Measurements from ENCODE around the gene TINCR.

The TINCR gene

GRCh38 chr19:5560156-5560555 is 7.6 kb downstream of the TINCR start:
- Histone ChIP-seq H3K9ac (ENCODE audit: low read length) (no peak overlapping the region), H3K79me2 (ENCODE audit: low read length) (no peaks in the 10 kb centered on the region), H3K4me2 (ENCODE audit: low read depth, low read length) (no peak overlapping the region), H3K27me3 (replicated peaks; ENCODE audit: insufficient read depth, low read length) (peaks cover 96% of the 10 kb centered on the region), H3K4me1 (ENCODE audit: low read length) (no peaks in the 10 kb centered on the region), H2AFZ (ENCODE audit: low read length) (no peak overlapping the region), H3K36me3 (replicated peaks; ENCODE audit: insufficient read depth, low read length) (no peaks in the 10 kb centered on the region), H3K4me3 (ENCODE audit: low read length) (no peak overlapping the region), H4K20me1 (ENCODE audit: insufficient read depth, low read length) (no peaks in the 10 kb centered on the region), H3K9me3 (replicated peaks; ENCODE audit: insufficient read depth, low read length) (no peaks in the 10 kb centered on the region), H3F3A (ENCODE audit: insufficient read depth, low read length) (no peaks in the 10 kb centered on the region), H3K9me2 (replicated peaks; ENCODE audit: insufficient read depth, low read length) (no peaks in the 10 kb centered on the region), H3K27ac (ENCODE audit: low read length) (no peak overlapping the region)
- DNase-seq: no peak
- TF ChIP-seq EZH2phosphoT487 (IDR thresholded peaks at IDR 0.05; ENCODE audit: low read length) (no peak), EZH2 (optimal IDR thresholded peaks at IDR 0.05; ENCODE audit: low read depth, low read length) (no peak)

- no peaks in the 10 kb centered on the region for H4K20me1 ChIP-seq (ENCODE audit: insufficient read depth, low read length)
- no peak overlapping the region for H3K4me3 ChIP-seq (ENCODE audit: low read length)
- H3K79me2 ChIP-seq (ENCODE audit: low read length): no peaks in the 10 kb centered on the region
- H2AFZ ChIP-seq (ENCODE audit: low read length): no peak overlapping the region
- no peak overlapping the region for H3K4me2 ChIP-seq (ENCODE audit: low read depth, low read length)
- no peak overlapping the region for H3K27ac ChIP-seq (ENCODE audit: low read length)
- H3F3A ChIP-seq (ENCODE audit: insufficient read depth, low read length): no peaks in the 10 kb centered on the region
- H3K4me1 ChIP-seq (ENCODE audit: low read length): no peaks in the 10 kb centered on the region
- H3K9me2 ChIP-seq (replicated peaks; ENCODE audit: insufficient read depth, low read length): no peaks in the 10 kb centered on the region
- no peaks in the 10 kb centered on the region for H3K36me3 ChIP-seq (replicated peaks; ENCODE audit: insufficient read depth, low read length)
- no peak for TF ChIP-seq CTCF (IDR thresholded peaks at IDR 0.05; ENCODE audit: low read length)
- TF ChIP-seq EZH2 (optimal IDR thresholded peaks at IDR 0.05; ENCODE audit: low read depth, low read length): no peak
- no peak for TF ChIP-seq EZH2phosphoT487 (IDR thresholded peaks at IDR 0.05; ENCODE audit: low read length)
- DNase-seq: no peak
- H3K9ac ChIP-seq (ENCODE audit: low read length): no peak overlapping the region
- peaks cover 96% of the 10 kb centered on the region for H3K27me3 ChIP-seq (replicated peaks; ENCODE audit: insufficient read depth, low read length)
- no peaks in the 10 kb centered on the region for H3K9me3 ChIP-seq (replicated peaks; ENCODE audit: insufficient read depth, low read length)
Measured at GRCh38 chr19:5559804-5560133, 8.0 kb downstream of the TINCR start.

GRCh38 chr19:5558101-5558621 is 9.6 kb downstream of the TINCR start:
- TF ChIP-seq EZH2phosphoT487 (IDR thresholded peaks at IDR 0.05; ENCODE audit: low read length) (no peak), EZH2 (optimal IDR thresholded peaks at IDR 0.05; ENCODE audit: low read depth, low read length) (no peak), CTCF (IDR thresholded peaks at IDR 0.05; ENCODE audit: low read length) (no peak)
- no peaks in the 10 kb centered on the region for H3F3A ChIP-seq (ENCODE audit: insufficient read depth, low read length)
- H3K36me3 ChIP-seq (replicated peaks; ENCODE audit: insufficient read depth, low read length): no peaks in the 10 kb centered on the region
- peaks cover 97% of the 10 kb centered on the region for H3K27me3 ChIP-seq (replicated peaks; ENCODE audit: insufficient read depth, low read length)
- no peak overlapping the region for H3K4me2 ChIP-seq (ENCODE audit: low read depth, low read length)
- H3K9me3 ChIP-seq (replicated peaks; ENCODE audit: insufficient read depth, low read length): no peaks in the 10 kb centered on the region
- no peak overlapping the region for H3K27ac ChIP-seq (ENCODE audit: low read length)
- no peak for DNase-seq
- no peak overlapping the region for H3K9ac ChIP-seq (ENCODE audit: low read length)
- H3K4me3 ChIP-seq (ENCODE audit: low read length): no peak overlapping the region
- H4K20me1 ChIP-seq (ENCODE audit: insufficient read depth, low read length): no peaks in the 10 kb centered on the region
- H2AFZ ChIP-seq (ENCODE audit: low read length): no peak overlapping the region
- H3K79me2 ChIP-seq (ENCODE audit: low read length): no peaks in the 10 kb centered on the region
- H3K9me2 ChIP-seq (replicated peaks; ENCODE audit: insufficient read depth, low read length): no peaks in the 10 kb centered on the region
- no peaks in the 10 kb centered on the region for H3K4me1 ChIP-seq (ENCODE audit: low read length)

- no peak for DNase-seq
Measured at GRCh38 chr19:5557691-5558090, 10.1 kb downstream of the TINCR start.

More at GRCh38 chr19:5557691-5558090, 10.1 kb downstream of the TINCR start:
- no peaks in the 10 kb centered on the region for H3F3A ChIP-seq (ENCODE audit: insufficient read depth, low read length)
- H4K20me1 ChIP-seq (ENCODE audit: insufficient read depth, low read length): no peaks in the 10 kb centered on the region
- no peak overlapping the region for H3K4me2 ChIP-seq (ENCODE audit: low read depth, low read length)
- no peaks in the 10 kb centered on the region for H3K4me1 ChIP-seq (ENCODE audit: low read length)
- no peaks in the 10 kb centered on the region for H3K36me3 ChIP-seq (replicated peaks; ENCODE audit: insufficient read depth, low read length)
- no peaks in the 10 kb centered on the region for H3K9me2 ChIP-seq (replicated peaks; ENCODE audit: insufficient read depth, low read length)
- H3K79me2 ChIP-seq (ENCODE audit: low read length): no peaks in the 10 kb centered on the region
- no peak overlapping the region for H3K4me3 ChIP-seq (ENCODE audit: low read length)
- no peak overlapping the region for H3K27ac ChIP-seq (ENCODE audit: low read length)
- peaks cover 95% of the 10 kb centered on the region for H3K27me3 ChIP-seq (replicated peaks; ENCODE audit: insufficient read depth, low read length)
- no peak overlapping the region for H2AFZ ChIP-seq (ENCODE audit: low read length)
- TF ChIP-seq CTCF (IDR thresholded peaks at IDR 0.05; ENCODE audit: low read length) (no peak), EZH2phosphoT487 (IDR thresholded peaks at IDR 0.05; ENCODE audit: low read length) (no peak), EZH2 (optimal IDR thresholded peaks at IDR 0.05; ENCODE audit: low read depth, low read length) (no peak)
- H3K9ac ChIP-seq (ENCODE audit: low read length): no peak overlapping the region
- H3K9me3 ChIP-seq (replicated peaks; ENCODE audit: insufficient read depth, low read length): no peaks in the 10 kb centered on the region
